ENCODE results near the gene GNS.
A peak's percentile ranks its signal among the peaks of the same experiment; 100 is the strongest.
"Not testable (repeated sequence)": the region's sequence is repeated elsewhere in the genome, so short reads cannot be mapped to it uniquely, and the experiment has no call there.

GNS gene

DNA sequence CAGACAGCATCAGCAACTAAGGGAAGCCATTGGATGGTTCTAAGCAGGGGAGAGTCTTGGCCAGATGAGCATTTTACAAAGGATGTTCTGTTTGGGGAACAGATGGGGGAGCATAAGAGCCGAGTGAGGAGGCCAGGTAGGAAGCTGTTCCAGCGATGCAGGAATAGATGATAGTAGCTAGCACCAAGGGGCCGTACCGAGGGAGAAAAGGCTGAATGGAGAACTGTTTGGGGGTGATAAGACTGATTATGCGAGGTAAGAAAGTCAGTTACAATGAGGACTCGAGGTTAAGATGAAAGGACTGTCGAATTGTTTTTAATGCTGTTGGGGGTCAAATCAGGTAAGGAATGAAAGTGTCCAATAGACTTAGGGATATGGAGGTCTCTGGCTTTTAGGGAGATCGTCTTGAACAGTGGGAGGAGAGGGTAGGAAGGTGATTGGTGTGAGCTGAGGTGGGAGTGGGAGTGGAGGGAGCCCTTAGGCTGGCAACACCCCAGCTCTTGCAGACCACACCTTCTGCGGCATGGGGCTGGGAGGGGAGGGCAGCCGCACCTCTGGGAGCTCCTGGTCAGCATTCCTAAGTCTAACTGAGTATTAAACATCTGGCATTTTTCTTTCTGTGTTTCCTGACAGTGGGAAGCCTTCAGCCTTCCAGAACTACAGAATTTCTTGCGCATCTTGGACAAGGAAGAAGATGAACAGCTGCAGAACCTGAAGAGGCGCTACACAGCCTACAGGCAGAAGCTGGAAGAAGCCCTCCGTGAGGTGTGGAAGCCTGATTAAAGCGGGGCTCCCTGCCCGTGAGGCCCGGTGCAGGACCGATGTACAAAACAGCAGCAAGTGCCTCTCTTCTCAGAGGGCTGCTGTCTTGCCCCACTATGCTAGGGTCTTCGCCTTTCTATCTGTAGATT, 64.8 kb downstream of the GNS start:
- DNase-seq: peak; percentile 25

DNA sequence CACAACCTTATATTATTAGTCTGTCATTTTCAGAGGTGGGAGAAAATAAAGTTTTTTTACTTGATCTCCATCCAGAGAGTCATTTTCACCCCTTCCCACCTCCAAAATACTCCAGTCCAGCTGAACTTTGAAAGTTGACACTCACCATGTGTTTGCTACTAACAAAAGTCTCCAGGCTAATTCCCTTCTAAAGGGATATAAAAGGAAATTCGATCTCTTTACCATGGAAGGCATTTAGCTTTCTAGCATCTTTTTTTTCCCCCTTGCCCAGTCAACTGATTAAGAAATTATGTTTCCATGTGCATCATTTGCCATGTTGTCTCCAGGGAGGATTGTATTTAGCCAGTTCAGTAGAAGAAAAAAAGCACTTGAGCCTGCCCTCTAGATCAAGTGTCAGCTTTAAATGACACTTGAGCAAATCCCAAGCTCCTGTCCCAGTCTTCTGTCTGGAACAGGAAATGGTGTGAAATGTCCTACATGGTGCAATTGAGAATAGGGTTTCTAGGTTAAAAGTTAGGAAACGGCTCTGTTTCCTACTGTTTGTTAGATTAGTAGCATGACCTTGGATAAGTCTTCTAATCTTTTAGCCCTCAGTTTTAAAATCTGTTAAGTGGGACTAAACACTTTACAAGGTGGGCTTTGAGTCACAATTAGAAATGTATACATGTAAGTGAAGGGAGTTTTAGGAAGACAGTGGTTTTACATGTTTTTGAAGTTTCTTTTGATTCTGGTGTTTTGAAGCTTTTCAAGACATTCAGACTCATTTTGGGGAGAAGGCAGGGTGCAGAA, 67.2 kb downstream of the GNS start:
- no peak for DNase-seq

DNA sequence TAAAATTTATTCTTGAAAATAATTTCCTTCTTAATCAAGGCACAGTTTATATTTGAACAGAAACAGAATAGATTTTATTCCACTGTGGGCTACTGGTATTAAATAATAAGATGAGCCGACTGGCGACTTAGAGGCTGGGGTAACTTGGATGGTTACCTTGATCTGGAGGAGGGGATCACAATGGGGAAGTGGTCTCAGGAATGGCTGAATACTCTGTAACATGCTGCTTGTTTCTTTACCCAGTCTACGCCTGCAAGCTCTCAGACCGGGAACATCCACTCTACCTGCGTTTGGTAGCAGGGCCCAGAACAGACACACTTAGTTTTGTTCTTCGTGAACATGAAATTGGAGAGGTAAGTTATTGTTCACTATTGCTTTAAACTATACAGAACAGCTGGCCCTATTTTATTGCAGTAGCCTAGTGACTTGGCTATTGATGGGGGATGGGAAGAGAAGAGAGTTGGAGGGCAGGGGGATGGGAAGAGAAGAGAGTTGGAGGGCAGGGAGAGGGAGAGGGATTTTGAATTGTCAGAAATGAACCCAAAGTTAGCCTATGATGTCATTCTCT, 67.9 kb downstream of the GNS start:
- DNase-seq: no peak

DNA sequence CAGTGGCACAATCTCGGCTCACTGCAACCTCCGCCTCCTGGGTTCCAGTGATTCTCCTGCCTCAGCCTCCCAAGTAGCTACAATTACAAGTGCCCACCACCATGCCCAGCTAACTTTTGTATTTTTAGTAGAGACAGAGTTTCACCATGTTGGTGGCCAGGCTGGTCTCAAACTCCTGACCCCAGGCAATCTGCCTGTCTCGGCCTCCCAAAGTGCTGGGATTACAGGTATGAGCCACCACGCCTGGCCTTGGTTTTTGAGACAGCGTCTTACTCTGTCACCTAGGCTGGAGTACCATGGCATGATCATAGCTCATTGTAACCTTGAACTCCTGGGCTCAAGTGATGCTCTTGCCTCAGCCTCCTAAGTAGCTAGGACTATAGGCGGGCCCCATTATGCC, 69.0 kb downstream of the GNS start:
- DNase-seq: not testable (repeated sequence)

DNA sequence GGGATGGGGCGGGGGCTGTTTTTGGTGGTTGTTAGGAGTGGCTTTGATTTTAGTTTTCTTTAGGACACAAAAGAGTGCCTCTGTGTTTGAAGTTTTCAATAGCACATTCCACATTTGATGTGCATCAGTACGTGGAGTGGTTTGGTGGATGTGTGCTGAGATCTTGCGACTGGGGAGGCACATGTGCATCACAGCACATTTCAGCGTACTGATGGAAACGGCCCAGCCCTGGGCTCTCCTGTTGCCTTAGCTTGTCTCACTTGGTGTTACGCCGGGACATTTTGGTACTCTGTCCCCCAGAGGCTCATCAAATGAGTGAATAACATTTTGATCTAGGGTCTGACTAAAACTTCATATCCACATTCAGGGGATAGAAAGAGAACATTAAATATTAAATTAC, 70.5 kb downstream of the GNS start:
- DNase-seq: no peak

DNA sequence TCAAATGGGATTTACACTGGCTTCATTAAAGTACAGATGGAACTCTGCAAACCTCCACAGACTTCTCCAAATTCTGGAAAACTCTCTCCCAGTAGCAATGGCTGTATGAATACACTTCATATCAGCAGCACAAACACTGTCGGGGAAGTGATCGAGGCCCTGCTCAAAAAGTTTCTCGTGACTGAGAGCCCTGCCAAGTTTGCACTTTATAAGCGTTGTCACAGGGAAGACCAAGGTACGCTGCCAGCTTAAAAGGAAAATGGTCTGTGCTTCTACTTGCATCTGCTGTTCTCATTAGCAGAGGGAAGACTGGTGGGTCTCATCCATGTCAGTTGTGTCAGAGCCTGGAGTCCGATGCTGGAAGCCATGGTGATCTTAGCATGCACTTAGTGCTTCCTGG, 71.0 kb downstream of the GNS start:
- peak; percentile 39 for DNase-seq

DNA sequence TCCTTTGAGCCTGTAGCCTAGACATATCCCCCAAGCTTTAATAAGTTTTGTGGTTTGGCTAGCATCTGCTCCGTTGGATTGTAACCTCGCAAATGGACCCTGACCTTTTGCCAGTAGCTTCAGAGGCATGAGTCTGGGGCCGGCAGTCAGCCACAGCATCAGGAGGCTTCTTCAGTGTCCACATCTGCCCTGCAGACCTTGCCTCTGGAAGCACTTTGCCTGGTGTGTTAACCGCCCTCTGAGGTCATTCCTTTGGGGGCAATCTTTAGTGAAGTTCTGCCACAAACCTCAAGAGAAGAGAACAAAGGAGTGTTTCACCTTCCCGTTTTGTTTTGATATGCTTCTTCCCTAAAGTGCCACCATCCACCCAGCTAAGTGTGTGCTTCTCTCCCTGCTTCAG, 71.4 kb downstream of the GNS start:
- DNase-seq: peak; percentile 31

DNA sequence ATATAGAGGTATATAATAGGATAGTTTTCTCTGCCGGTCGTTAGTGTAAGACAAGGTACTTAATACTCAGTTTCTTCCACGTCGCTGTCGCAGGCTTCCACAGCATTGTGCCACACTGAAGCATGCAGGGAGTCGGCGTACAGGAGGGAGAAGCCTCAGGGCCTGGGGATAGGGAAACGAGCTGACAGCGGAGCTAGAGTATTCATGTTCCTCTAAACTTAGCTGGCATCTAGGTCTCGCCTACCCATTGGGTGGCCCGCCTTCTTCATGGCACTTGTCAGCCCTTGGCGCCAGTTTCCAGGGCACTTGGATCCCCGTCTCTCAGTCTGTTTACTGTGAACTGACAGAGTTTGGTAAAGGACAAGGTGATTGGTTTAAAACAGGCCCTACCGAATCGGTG, 73.6 kb downstream of the GNS start:
- DNase-seq: no peak

DNA sequence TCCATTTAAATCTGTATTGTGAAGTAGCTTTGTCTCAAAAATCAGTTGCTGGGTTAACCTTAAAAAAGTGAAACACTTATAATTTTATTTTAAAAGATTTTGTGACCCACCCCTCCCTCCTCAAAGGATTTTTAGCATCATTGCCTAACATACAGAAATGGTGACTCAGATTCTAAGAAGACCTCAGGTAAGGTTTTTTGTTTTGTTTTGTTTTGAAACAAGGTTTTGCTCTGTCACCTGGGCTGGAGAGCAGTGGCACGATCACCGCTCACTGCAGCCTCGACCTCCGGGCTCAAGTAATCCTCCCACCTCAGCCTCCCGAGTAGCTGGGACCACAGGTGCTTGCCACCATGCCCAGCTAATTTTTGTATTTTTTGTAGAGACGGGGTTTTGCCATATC, 74.2 kb downstream of the GNS start:
- DNase-seq: no peak

DNA sequence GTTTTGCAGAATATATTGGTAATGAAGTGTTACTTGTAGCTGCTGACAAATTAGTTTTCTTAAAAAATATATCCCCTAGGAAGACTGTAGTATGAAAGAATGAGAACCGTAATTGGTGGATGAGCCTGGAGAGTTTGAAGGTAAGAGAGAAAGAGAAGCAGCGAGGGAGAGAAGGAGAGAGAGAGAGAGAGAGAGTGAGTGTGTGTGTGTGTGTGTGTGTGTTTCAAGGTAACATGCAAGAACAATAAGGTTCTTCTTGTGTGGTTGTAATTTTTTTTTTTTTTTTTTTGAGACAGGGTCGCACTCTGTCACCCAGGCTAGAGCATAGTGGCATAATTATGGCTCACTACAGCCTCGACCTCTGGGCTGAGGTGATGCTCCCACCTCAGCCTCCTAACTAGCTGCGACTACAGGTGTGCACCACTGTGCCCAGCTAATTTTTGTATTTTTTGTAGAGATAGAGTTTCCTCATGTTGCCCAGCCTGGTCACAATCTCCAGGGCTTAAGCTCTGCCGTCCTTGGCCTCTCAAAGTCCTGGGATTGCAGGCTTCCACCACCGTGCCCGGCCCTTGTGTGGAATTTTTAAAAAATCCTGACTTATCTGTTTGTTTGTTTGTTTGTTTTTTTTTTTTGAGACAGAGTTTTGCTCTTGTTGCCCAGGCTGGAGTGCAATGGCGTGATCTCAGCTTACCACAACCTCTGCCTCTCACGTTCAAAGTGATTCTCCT, 75.2 kb downstream of the GNS start:
- no peak for DNase-seq

DNA sequence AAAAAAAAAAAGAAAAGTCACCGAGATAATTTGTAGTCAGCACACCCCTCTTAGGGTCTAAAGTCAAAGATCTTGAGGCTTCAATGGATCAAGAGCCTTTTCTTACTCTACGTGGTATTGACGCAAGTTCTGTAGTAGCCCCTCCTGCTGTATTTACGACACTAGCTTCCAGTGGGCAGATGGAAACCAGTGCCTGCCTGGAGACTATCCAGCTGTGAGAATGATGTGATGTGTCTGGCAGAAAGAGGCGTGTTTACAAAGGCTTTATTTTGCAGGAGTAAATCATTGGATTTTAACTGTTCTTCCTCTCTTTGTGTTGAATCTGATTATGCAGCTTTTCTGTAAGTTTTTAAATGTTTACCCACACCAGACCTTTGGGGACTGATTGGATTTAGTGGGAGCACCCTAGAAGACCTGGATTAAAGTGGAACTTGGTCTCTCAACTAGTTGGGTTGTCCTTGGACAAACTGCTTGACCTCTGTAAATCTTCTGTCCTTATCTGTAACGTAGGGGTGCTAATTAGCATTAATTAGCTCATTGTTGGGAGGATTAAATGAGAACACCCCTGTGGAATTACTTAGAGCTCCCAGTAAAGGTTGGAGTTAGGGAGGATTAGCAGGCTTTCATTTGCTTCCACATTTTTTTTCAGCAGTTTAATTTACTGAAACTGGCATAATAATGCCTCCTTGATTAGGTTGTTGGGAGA, 76.5 kb downstream of the GNS start:
- peak; percentile 54 for DNase-seq

DNA sequence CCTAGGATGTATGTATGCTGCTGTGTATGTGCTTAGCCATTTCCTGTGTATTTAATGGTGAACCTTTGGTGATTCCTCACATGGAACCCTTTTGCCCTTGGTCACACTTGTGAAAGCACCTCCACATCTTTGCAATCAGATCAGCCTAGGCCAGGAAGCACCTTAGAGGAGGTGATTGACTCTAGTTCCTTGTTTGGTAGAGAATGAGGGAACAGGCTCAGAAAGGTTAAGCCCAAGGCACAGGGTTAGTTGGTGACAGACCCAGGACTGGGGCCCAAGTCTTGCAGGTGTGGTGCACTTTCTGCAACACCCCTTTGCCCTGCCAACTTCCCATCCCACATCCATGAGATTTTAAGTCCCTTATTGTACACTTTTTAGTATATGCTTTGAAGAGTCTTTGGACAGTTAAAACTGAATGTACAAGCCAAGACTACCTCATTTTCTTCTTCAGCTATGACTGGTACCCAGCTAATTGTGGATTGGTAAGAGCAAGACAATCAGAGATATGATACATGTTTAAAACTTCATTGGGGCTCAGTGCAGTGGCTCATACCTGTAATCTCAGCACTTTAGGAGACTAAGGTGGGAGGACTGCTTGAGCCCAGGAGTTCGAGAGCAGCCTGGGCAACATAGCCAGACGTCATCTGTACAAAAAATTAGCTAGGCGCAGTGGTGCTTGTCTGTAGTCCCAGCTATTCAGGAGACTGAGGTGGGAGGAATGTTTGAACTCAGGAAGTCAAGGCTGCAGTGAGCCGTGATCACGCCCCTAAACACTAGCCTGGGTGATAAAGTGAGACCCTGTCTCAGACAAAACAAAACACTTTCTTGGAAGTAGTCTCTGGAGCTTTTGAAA, 77.8 kb downstream of the GNS start:
- DNase-seq: no peak

DNA sequence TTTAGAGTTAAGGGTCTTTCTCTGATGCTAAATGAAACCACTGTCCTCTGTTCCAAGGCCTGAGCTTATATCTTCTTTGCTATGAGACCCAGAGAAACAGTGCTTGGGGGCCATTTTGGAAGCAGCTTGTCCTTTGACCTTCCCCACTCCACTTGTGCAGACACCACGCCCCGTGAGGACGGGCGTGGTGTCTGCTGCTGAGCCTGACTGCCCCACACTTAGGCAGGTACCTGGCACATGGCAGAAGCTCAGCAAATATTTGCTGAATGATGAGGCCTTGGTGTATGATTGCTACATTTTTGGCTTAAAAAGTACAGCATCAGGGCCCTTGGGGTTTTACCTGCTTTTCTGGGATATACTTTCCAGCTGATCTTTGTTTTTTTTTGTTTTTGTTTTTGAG, 79.0 kb downstream of the GNS start:
- DNase-seq: no peak

DNA sequence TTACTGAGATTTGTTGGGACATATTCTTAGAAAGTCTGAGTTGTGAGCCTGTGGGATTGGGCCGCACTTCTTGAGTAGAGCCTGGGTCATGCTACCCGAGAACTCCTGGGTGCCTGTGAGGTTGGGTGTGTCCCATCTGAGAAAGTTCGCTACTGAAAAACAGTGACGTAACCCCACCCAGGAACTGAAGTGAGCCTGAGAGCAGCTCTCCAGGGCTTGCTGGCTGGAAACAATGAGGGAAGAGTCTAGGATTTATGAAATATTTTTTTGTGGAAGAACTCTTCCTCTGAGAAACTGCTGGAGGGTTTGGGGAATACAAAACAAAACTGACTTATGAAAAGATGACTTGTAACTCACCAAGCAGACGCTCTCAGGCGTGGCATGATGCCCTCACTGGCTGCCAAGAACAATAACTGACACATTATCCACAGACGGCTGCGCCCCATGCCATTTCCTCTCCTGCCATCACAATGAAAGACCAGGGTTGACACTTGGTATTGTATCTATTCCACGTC, 79.7 kb downstream of the GNS start:
- DNase-seq: peak; percentile 77

DNA sequence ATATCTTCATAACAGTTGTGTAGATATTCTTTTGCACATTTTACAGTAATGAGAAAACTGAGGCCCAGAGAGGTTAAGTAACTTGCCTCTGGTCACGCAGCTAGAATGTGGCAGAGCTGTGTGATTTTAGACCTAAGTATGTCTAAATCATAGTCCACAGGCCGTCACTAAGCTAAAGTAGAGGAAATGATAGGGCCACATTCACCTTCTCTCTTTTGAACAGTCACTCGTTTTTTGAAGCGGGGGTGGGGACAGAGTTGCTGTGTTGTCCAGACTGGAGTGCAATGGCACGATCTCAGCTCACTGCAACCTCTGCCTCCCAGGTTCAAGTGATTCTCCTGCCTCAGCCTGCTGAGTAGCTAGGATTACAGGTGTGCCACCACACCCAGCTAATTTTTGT, 80.4 kb downstream of the GNS start:
- no peak for DNase-seq

DNA sequence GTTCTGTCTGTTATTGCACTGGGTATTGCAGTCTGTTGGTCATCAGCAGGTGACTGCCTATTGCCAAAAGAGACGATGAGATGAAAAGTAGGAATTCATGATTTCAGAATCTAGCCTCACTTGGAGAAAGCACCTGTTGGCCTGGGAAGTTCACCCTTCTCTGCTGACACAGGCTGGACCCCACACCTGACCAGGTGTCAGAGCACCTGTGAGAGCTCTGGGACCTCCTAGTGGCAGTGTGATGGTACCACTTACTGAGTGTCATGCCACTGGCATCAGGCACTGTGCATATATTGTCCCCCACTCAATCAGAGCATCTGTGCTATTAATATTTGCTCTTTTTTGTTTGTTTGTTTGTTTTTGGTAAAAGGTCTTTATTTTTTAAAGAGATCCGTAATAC, 81.0 kb downstream of the GNS start:
- no peak for DNase-seq

DNA sequence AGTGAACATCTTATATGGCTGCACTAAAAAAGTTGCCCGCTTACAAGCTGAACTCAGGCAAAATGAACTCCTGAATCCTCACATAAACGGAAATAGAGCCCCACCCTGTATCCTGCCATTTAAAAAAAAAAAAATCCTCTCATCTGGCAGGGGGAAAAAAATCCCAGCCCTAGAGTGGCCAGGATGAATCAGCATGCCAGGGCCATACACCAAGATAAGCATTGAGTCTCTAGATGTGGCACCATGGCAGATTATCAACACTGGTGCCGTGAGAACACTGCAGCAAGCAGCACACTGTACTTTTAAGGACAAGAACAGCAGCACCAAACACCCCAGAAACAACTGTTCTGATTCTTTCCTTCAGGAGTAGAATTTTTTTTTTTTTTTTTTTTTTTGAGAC, 83.4 kb downstream of the GNS start:
- DNase-seq: no peak

DNA sequence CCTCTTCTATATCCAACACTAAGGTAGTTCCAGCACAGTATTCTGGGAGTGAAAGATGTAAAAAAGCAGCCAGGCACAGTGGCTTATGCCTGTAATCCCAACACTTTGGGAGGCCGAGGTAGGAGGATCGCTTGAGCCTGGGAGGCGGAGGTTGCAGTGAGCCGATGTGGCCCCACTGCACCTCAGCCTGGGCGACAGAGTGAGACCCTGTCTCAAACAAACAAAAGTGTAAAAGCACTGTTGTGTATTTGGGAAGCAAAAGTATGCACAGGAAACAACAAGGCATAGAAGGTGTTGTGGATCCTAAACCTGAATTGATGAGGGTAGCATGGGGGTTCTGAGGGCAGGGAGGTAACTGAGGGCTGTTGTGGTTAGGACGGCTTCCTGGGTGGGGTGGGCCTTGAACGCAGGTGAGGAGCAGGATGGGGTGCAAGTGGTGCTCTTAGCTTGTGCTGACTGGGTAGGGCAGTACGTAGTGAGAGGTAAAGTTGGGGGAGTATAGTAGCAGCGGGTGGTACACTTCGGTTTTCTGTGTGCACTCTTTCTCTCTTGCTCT, 84.8 kb downstream of the GNS start:
- DNase-seq: no peak

DNA sequence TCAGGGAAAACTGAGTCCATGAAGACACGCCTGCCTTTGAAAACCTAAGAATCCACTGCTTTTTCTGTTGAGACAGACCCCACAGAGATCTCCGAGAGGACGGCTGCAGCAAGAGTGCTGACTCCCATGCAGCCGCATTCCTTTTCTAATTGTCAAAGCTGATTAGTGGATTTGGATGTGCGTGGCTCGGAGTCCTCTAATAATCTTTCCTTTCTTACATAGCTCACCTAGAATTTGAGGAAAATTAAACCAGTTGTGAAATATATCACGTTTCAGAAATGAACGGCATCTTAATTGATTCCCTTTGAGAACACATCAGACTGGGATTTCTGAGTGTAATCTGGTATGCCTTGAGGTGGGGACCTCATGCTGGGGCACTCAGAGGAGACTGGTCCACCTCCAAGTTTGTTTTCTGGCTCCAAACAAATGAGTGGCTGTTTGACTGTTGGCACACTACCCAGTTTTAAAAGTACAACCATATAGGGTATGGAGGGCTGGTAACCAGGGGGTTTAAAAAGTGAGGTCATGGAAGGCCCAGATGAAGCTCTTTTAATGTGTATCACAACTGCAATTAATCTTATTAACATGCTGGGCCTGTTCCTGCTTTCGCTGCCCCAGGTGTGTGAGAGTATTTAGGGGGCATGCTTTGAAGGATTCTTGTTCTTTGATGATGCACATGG, 85.6 kb downstream of the GNS start:
- DNase-seq: no peak

DNA sequence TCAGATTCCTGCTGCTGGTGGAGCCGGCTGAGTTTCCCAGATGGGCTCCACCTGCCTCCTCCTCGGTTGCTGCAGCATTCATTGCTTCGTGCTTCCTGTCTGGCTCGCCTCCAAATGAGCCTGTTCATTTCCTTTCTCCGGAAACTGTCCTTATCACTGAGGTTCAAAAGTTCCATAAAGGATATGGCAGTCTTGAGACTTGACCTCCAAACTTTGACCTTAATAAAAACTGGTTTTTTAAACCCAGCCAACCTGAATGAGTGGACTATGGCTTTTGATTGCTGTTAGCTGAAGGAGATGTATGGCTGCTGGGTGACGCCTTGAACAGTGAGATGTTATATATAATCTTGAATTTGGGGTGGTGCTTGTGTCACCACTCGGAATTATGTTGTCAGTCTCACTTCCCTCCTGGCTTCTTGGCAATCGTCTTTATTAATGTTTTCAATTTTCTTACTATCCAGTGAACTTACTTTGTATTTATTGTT, 86.2 kb downstream of the GNS start:
- no peak for DNase-seq

All from right hindlimb (tissue), 1 donor.